Activated T-cell treated with anti-CD3 and anti-CD28 coated beads, Interleukin-2, amount 50 U/mL, for 48 hours (primary cell): ENCODE measurements around the gene HOXA4.

ENCODE experiments used
- DNase-seq, 2 experiments: peaks; one replicate each; pipeline ENCODE4 v3.0.0-alpha.2; 2020

HOXA4 gene

DNA sequence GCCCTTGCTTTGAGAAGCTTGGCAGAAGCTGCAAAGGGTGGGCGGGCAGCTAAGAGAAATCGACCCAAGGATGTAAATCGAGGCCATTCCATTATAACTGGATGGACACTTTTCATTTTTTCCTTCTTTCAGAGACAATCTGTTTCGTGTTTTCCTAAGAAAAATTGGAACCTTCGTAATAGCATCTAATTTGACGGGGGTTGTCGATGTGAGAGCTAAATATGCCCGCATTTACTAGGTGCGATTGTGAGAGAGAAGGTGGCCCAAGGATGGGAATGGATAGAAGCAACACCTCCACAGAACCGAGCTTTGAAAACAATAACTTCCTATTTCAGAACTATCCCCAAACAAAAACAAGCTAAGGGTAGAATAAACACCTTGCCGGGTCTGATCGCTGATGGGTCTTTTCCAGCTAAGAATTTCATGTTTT lies 848 bp upstream of the HOXA4 start:
- no peak for DNase-seq

DNA sequence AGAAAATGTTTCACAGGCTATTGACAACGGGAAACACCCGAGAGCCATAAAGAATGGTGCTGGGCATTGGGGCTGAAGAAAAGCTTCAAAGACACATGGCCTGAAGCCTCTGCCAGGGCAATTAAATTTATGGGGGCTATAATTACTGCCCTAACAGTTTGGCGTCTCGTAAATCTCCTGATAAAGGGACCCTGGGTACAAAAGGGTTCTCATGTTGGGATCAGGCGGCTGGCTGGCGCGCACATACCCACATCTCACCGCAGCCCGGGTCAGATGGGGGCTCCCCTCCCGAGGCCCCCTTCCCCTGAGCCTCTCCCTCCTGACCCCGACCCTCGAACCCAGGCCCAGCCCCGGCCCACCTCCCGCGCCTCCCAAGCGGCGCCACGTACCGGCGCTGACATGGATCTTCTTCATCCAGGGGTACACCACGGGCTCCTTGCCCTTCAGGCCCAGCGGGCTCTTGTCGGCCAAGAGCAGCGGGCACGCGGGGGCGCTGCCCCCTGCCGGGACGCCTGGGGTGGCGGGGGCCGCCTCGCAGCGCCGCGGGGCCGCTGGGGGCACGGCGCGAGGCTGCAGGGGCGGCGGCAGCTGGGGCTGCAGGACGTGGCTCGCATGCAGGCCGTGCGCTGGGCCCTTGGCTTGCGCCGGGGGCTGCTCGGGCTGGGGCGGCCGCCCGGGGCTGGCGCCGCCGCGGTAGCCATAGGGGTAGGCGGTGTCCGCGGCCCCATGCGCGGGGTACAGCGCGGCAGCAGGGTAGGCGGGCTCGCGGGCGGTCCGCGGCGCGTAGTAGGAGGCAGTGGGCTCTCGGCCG lies 623 bp downstream of the HOXA4 start:
- DNase-seq, result no peak

DNA sequence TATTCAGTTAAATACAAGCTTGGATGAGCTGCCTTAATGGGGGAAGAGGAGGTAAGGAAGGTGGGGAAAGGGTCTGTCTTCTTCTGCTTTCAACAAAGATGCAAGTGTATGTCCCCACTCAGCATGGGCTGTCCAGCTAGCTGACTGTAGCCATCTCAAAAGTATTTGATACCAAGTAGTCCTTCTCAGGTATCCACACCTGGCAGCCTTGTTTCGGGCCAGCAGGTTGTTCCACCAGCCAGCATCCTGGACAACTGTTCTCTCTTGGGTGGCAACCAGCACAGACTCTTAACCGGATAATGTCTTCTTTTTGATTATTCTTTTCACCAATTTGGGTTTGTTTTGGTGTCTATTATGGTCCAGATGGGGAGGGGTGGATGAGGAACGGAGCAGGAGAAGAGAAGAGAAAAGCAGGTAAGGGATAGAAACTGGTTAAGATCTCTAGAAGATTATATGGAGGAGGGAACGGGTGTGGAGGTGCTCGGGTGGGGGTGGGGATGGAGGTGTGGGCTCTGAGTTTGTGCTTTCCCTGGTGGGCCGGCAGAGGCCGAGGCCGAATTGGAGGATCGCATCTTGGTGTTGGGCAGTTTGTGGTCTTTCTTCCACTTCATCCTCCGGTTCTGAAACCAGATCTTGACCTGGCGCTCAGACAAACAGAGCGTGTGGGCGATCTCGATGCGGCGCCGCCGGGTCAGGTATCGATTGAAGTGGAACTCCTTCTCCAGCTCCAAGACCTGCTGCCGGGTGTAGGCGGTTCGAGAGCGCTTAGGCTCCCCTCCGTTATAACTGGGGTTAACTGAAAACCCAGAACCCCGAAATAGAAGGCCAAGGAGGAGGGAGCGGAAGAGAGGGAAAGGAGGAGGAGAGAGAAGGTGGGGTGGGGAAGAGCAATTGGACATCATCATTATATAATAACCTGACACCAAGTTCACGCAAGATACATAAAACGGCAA lies 1.5 kb downstream of the HOXA4 start:
- no peak for DNase-seq

DNA sequence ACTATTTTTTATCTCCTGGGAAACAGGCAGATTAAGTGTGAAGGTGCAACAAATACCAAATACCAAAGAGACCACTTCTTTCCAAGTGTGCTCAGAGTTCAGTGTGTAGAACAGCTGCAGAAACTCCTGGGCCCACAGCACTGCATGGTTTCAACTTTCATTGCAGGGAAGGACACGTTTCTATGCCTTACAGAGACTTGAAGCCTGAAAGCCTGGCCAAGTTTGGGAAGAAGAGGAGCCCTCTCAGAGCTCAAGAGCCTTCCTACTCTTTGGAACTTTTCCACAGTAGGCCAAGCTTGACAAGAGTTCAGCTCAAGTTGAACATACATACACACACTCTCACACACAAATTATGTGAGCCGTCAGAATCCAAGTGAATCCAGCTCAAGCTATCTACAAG lies 2.5 kb downstream of the HOXA4 start:
- no peak for DNase-seq

DNA sequence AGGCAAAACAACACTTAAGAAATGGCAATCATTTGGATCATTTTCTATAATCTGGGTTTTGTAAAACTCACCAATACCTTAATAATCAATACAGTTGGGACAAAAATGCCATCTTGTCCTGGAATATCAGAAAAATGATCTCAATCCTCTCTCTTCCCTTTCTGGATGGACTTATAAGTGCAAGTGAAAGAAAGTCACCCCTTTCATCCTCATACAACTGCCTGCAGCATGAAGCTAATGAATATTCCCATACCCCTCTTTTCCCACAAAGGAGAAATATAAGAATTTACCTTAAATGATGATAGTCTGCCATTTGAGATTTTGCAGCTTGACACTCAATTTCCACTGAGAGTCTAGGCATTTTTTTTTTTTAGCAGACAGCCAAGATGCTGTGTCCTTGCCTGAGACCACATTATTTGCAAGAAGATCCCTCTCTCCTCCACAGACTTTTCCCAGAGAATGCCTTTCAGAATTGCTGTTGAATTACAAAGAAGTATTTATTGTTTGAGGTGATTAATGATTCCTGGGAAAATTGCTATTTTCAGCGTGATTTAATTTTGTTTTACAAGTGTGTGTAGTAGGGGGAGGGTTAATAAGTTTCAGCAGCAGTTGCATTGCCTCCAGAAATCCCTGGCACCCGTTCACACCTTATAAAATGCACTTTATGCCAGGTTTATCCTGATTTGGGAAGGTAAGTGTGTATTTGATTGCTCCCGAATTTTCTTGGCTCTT lies 3.8 kb downstream of the HOXA4 start:
- DNase-seq, result no peak

DNA sequence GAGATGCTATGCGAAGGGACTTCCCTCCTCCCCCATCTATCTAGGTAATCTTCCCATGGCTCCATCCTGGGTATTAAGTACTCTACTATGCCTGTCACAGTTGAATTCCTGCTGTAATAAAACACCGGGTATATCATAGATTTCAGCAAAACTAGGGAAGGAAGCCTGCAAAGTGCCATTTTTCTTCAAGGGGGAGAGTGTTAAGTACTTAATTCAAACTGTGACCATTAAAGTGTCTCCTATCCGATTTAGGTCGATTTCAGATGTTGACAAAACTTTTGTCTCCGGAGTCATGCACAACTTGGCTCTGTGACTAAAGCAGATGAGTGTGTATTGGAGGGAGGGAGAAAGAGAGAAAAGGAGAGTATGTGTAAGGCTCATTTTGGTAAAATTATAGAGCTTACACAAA lies 4.6 kb downstream of the HOXA4 start:
- DNase-seq, result no peak

DNA sequence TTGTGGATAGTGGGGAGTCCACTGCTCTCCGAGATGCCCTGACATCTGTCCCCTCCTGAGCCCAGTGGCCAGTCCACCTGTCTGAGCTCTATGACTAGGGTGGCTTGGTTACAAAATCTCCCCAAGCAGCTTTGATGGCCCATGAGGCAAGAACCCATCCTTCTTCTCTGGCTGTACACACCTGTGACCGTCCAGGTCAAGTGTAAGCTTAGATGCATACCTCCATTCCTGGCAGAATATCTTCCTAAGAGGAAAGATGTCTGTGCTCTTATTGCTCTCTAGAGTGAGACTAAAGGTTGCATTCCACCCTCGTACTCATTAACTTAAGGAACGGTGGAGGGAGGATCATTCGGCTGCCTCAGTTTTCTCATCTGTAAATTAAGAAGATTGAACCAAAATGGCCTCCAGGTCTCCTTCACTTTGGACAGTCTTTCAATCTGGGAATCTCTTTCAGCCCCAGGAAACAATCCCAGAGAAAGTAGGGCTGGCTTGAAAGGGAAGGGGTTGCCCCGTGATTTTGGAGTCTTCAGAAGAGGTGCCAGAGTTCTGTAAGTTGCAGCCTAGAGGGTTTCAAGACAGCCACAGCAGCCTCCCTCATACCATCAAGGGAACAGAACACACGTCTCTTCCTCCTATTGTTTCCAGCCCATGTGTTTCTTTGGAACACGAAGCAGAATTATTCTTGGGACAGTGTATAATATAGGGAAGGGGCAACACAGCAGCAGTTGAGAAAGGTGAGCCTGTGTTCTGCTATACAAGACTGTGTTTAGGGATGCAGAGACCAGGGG lies 5.5 kb downstream of the HOXA4 start:
- no peak for DNase-seq

DNA sequence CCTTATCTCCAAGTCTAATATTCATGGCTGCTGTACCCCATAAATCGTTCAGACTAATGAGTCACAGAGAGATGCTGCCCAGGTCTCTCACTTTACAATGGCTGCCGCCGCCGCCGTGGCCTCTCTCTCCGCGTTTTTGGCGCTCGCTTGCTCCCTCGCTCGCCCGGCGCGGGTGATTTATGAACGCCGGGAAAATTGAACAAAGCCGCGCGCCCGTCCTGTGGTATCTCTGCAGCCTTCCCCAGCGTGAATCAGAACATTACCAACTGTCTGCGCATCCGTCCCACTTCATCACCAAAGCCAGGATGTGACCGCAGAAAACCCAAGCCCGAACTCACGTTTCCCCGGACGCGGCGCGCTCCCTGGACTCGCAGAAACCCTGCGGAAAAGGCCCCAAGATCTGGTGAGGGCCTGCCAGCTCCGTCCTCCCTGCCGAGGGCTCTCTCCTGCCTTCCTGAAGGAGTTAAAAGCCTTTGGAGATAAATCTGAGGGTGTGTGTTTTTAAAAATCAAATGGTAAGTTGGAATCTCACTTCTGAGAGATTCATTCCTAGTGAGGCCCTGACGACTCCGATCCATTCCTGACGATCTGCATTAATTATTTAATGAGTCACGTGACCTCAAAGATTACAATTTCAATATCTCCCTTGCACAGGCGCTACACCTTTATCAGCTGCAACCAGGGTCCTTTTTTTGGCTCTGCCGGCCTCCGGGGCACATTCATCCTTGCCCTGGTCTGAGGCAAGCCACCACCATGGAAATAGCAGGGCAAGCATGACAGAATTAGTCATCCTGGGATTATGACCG lies 6.3 kb downstream of the HOXA4 start:
- no peak for DNase-seq

DNA sequence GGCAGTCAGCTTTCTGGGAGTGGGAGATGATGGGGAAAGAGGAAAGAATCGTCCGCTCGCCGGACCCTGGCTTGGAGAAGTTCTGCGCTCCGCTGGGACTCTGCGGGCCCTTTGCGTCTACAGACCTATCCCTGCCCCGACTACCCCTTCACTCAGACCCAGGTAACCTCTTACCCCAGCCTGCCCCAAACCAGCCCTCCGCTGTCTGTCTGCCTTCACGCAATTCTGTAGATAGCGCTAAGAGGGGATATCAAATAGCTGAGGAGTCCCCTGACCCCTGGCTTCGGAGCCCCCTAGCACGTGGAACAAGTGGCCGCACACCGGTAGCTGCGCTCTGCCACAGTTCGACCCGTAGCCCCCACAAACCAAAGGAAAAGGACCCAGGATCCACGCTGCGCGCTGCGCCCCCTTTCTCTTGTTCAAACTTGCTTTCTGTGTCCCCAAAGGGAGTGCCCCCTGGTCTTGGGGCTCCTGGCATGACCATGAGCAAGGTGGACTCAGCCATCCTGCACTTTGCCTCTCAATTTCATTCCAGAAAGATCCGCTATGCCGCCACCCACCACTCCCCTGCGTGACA lies 7.0 kb downstream of the HOXA4 start:
- DNase-seq, result no peak

DNA sequence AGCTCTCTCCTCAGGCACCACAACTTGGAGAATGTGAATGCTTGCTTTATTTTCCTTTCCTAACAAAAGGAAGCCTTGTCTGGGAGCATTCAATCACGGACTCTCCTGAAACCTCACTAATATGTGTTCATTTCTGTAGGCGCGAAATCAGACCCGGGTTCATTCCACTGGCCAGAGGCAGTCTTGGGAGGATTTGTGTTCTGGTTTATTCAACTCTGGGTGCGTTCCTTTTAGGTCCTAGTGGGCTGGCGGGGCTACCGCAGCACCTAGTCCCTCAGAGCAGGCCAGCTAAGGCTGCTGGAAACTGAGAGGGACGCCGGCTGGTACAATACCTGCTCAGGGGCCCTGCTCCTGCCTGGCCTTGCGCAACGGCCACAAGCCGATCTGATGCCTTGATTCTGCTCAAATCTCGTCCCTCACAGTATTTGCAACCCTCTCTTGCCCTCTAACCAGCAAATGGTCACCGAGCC lies 7.5 kb downstream of the HOXA4 start:
- no peak for DNase-seq

DNA sequence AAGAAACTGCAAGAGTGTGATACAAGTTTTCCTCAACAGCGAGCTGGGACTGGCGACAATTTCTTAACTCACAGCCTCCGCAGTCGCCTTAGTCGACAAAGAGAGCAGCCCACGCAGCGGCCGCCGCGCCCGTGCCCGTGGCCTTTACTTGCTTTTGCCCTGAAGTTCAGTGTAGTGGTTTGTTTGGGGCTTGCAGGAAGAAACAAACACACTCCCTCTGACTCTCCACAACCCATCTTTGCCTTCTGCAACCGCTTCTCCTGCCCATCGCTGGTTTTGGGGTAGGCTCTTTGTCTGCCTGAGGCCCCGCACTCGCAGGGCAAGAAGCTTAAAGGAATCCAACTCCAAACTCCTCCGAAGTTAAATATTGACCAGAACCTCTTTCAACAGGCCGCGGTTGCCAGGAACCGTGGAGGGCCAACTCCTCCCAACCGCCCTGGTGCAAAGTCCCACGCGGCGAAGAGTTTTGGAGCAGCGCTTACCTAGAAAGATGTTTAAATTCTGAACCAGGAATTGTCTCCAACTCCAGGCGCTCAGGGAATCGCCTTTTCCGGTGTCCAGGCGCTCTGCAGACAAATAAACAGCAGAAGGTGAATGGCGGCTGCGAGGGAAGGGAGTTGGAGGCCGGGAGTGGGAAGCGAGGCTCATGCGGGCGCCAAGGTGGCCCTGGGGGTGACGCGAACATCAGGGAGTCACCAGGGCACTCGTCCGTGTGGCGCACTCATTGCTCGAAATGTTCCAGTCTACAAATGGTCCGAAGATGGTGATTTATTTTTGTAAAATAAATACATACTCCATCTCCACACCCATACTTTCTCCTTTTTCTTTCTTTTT lies 8.3 kb downstream of the HOXA4 start:
- DNase-seq, result no peak

DNA sequence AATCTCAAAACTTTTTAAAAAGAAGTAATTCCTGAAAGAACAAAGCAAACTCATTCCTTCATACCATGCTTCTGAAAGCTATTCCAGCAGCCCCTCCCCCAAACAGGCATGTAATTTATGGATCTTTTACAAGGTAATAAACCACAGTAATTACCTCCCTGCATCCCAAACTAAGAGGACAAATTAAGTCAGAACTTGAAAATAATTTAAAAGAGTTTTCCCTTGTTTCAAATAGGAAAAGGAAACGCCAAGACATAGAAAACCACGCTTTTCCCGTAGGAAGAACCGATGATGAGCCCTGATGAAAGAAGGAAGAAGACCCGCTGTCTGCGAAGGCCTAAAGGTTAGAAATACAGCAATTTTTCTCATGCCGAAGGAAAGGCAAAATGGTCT lies 8.9 kb downstream of the HOXA4 start:
- DNase-seq, result no peak

DNA sequence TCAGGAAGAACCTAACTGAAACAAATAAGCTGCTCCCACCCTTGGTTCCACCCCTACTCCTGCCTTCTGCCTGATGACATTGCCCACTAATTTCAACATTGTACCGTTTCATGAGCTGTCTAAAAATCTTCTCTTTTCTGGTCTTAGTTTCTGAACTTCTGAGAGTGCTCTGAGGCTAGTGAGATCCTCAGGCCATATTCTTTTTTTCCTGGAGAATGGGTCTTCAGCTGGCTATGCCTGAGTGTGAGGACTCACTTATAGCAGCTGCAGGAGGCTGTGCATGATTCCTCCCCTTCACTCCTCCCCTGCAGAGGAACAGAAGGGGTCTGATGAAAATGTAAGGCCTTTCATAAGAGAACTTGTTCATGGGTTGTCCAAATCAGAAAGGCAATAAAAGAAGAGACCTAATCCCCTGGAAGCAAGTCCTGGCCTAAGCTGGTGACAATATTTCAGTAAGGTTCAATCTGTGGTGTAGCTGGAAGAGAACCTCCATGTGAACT lies 11.1 kb downstream of the HOXA4 start:
- no peak for DNase-seq

DNA sequence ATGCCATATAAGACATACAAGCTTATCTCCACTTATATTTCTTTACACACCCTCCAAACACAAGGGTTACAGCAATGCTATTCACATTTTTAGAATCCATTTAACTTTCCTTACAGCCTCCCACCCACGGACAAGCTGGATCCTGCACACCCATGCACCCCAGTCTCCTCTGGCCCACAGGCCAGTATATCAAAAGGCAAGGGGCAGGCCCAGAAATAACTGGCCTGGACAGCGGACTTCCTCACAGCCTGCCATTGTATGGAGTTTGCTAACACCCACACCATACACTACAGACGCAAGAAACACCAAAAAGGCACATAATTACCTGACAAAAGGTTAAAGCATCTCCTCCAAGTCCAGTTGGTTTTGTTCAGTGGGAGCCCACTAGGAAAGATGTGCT lies 12.0 kb downstream of the HOXA4 start:
- DNase-seq, result no peak

DNA sequence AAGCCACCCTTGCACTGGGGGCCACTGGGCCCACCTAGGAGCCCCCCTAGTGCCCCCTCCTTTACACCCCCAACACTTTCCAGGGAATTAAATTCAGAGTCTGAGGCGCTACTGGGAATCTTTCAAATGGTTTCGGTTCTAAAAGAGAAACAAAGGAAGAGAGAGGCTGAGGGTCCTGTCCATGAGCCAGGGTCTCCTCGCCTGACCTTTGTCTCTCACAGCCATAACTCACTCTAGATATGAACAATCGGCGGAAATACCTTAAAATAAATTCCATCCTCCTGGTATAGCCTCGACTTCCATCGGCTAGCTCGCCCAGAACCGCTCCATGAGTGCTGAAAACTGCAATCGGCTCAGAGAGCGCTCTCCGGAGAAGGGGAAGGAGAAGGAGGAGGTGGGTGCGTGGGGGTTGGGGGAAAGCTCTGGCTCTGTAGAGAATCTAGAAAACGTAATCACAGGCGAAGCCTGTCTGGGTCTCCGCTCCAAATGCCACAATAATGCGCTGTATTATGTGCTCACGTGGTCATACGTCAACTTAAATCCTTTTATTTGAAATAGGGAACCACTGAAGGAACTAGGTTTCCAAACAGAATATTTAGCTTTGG lies 12.6 kb downstream of the HOXA4 start:
- no peak for DNase-seq

DNA sequence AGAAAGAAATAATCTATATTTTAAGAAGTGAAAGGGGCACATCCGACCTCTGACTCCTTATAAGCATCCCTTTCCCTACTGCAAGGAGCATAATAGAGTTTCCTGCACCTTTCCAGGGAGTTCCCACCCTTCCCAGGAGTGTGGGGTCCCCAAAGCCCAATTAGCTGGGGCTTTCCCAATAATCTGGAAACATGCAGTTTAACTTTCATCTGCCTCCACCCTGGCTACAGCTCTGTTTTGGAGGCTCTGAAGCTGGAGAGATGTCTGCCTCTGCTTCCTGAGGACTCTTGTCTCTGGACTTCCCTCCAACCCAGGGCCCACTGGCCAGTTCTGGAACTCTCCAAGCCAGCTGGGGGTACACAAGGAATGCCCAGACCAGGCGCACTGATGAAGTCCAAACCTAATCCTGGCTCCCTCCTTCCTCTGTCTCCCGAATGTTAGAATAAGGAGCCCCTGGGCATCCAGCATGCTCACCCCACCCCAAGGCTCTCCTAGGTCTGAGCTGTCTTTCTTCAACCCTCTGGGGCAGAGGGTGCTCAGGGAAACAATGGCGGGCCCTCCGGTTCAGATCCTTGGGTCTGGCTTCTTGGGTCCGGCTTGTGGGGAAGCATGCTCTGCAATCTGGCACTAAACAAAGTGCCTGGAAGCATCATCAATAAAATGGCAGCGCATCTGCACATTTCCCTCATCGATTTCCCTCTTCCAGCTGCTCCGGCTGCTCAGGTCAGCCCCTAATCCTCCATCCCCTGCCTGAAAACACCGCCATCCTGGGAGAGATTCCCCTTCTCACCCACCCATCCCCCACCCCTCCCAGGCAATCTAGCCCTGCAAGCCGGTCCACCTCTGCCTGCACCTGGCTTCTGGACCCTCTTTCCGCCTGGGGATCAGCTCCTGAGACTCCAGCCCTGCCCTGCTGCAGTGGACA lies 13.3 kb downstream of the HOXA4 start:
- no peak for DNase-seq

DNA sequence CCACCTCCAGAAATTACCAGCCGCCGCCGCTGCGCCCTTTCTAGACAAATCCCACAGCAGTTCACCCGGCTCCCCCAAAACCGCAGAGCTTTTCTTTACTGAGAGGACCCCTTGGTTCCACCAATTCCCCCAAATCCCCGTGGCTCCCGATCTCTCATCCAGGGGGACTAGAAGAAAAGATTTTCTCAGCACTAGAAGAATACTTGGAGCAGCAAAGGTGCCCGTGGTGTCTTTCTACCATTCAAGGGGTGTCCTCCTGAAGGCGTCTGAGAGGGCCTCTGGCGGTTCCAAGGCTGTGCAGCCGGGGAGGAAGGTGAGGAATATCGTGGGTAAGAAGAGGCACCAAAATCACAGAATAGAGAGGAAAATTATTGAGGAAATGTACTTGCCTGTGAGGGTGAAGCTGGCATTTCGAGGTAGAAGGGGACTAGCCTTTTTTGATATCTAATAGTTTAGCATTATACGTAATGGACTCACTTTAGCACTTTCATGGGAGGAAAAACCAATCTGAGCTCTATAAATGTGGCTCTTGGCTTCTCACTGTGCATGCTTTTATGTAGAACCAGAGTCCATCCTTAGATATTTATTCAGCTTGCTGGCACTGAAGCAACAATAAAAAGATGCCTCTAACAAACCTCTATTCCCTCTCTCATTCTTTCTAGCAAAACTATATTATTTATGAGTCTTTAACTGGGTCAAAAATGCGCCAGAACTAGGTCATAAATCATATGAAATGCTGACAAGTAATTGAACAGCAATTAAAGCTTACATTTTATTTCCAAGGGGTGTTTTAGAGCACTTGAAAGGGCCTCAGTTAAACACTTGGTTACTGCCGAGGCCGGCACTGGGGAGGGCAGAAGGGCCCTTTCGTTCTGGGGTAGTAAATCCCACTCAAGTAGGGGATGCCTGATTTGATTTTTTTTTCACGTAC lies 14.3 kb downstream of the HOXA4 start:
- DNase-seq, result no peak
